ENCODE measurements around the gene ACTR6.

DNA sequence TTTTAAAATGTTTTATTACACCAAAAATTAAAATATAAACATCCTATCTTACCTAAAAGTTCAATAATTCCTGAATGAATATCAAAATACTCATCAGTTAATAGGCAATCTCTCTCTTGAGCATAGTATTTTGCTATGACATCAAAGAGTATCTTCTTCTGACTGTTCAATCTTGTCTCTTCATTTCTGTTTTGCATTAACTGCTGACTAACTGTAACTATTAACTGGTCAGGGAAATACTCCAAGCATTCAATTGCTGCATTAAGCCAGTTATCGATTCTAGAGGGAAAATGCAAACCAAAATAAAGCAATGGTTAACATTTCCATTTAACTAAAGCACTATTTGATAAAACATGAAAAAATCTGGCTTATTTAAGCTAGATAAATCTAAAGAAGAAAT is 52.8 kb downstream of the ACTR6 start:
- no peak for TF ChIP-seq POLR2A (IDR thresholded peaks at IDR 0.05)
- no peak for TF ChIP-seq POLR2AphosphoS5 (IDR thresholded peaks at IDR 0.05)
- TF ChIP-seq, protein P1, sequence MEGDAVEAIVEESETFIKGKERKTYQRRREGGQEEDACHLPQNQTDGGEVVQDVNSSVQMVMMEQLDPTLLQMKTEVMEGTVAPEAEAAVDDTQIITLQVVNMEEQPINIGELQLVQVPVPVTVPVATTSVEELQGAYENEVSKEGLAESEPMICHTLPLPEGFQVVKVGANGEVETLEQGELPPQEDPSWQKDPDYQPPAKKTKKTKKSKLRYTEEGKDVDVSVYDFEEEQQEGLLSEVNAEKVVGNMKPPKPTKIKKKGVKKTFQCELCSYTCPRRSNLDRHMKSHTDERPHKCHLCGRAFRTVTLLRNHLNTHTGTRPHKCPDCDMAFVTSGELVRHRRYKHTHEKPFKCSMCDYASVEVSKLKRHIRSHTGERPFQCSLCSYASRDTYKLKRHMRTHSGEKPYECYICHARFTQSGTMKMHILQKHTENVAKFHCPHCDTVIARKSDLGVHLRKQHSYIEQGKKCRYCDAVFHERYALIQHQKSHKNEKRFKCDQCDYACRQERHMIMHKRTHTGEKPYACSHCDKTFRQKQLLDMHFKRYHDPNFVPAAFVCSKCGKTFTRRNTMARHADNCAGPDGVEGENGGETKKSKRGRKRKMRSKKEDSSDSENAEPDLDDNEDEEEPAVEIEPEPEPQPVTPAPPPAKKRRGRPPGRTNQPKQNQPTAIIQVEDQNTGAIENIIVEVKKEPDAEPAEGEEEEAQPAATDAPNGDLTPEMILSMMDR (IDR thresholded peaks at IDR 0.05 in 8 of 11, conservative IDR thresholded peaks at IDR 0.05 in 3 of 11), result no peak
